Hepatocyte (in vitro differentiated cells): ENCODE results near the gene SYNPR. TPM values are rescaled to one million over a fixed set of nuclear protein-coding genes. Genes with fewer than 3 reads are reported as not detected.

ENCODE experiments used
- DNase-seq: peaks from one replicate; pipeline ENCODE4 v3.0.0-alpha.2; 2016; ENCODE audit warnings: low spot score
- H2AFZ ChIP-seq: fragments of 200-600 bp; sonication (generic); 2 replicates; pipeline ENCODE4 v1.6.0; 2016; ENCODE audit warnings: antibody characterized with exemption, mild to moderate bottlenecking
- H3K27ac ChIP-seq: fragments of 200-600 bp; sonication (generic); 2 replicates; pipeline ENCODE4 v1.5.1; 2016; ENCODE audit warnings: mild to moderate bottlenecking
- H3K27me3 ChIP-seq: fragments of 200-600 bp; sonication (generic); 2 replicates; pipeline ENCODE4 v1.6.1; 2016
- H3K36me3 ChIP-seq: fragments of 200-600 bp; sonication (generic); replicated peaks from 2 replicates; pipeline ENCODE4 v1.5.1; 2016; ENCODE audit warnings: low read depth; ENCODE audit not compliant: insufficient read depth
- H3K4me1 ChIP-seq: fragments of 200-600 bp; sonication (generic); 2 replicates; pipeline ENCODE4 v1.5.1; 2016; ENCODE audit warnings: mild to moderate bottlenecking, moderate library complexity; ENCODE audit not compliant: insufficient read depth
- H3K4me2 ChIP-seq: fragments of 200-600 bp; sonication (generic); 2 replicates; pipeline ENCODE4 v1.6.0; 2016
- H3K4me3 ChIP-seq: fragments of 200-600 bp; sonication (generic); 2 replicates; pipeline ENCODE4 v1.5.1; 2016; ENCODE audit warnings: mild to moderate bottlenecking
- H3K79me2 ChIP-seq: fragments of 200-600 bp; sonication (generic); 2 replicates; pipeline ENCODE4 v1.6.0; 2017; ENCODE audit warnings: mild to moderate bottlenecking
- H3K9me2 ChIP-seq: fragments of 200-600 bp; sonication (generic); replicated peaks from 2 replicates; pipeline ENCODE4 v1.6.0; 2017; ENCODE audit warnings: mild to moderate bottlenecking; ENCODE audit not compliant: insufficient read depth
- H3K9me3 ChIP-seq: fragments of 200-600 bp; sonication (generic); 2 replicates; pipeline ENCODE4 v1.5.1; 2016; ENCODE audit warnings: low read depth, mild to moderate bottlenecking
- H4K20me1 ChIP-seq: fragments of 200-600 bp; sonication (generic); 2 replicates; pipeline ENCODE4 v1.6.0; 2016; ENCODE audit warnings: mild to moderate bottlenecking; ENCODE audit not compliant: insufficient read depth, poor library complexity, severe bottlenecking
- EZH2 ChIP-seq: fragments of 200-600 bp; sonication (generic); IDR thresholded peaks from 2 replicates; pipeline ENCODE4 v1.6.1; 2016; ENCODE audit warnings: antibody characterized with exemption, mild to moderate bottlenecking, borderline replicate concordance
- EZH2phosphoT487 ChIP-seq: fragments of 200-600 bp; sonication (generic); IDR thresholded peaks from one replicate; pipeline ENCODE4 v1.6.1; 2018; ENCODE audit warnings: antibody characterized with exemption, mild to moderate bottlenecking, low read depth, moderate library complexity; ENCODE audit not compliant: unreplicated experiment, severe bottlenecking
- WGBS: methylation state at CpG from one replicate; pipeline ENCODE4 v1.1.6; 2016; ENCODE audit warnings: low lambda C conversion rate; ENCODE audit errors: missing lambda C conversion rate; 5-methylcytosine and 5-hydroxymethylcytosine counted together
- polyA plus RNA-seq: library from polyadenylated mRNA; unstranded; fragments of >200 nt; fragmentation: Nextera tagmentation; extraction: Ambion mirVana; gene quantifications from 2 replicates; pipeline ENCODE4 v1.2.1, GENCODE V29; 2016
- total RNA-seq: library from RNA; depleted of rRNA; stranded (reverse); fragments of >200 nt; gene quantifications from 2 replicates; pipeline ENCODE4 v1.2.3, GENCODE V29; 2014
- TF ChIP-seq, protein P1 (sequence below): fragments of 200-600 bp; sonication (generic); IDR thresholded peaks from 2 replicates; pipeline ENCODE4 v1.5.1; 2016; ENCODE audit warnings: antibody characterized with exemption, mild to moderate bottlenecking; ENCODE audit not compliant: poor library complexity

SYNPR gene
- total and polyA plus RNA-seq, 2 experiments from 2014 or later = 0.37 TPM; not detected in 1

DNA sequence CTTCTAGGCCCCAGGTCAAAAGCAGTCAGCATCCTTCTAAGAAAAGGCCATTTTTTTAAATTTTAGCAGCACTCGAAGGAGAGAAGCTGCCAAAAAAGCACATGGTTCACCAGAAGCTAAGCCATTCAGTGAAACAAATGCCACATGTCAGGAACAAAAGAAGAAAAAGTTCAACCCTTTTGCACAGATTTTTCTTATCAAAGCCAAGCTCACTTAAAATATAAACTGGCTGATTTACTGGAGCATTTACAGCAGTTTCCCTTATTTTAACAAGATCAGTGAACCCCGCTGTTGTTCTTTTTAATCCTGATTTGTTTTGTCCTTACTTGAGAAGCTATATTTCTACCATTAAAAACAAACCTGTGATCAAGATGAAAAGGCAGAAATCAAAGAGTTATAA is 46.5 kb upstream of the SYNPR start:
- Histone ChIP-seq H3K4me1 (no peaks in the 10 kb centered on the region), H3K27me3 (peaks cover 5% of the 10 kb centered on the region), H3K36me3 (no peaks in the 10 kb centered on the region), H3K4me3 (no peak overlapping the region), H3K4me2 (no peak overlapping the region), H4K20me1 (no peaks in the 10 kb centered on the region), H2AFZ (no peak overlapping the region), H3K27ac (no peak overlapping the region), H3K9me2 (no peaks in the 10 kb centered on the region), H3K79me2 (no peaks in the 10 kb centered on the region), H3K9me3 (no peaks in the 10 kb centered on the region)
- no peak for TF ChIP-seq EZH2phosphoT487
- TF ChIP-seq, protein P1, sequence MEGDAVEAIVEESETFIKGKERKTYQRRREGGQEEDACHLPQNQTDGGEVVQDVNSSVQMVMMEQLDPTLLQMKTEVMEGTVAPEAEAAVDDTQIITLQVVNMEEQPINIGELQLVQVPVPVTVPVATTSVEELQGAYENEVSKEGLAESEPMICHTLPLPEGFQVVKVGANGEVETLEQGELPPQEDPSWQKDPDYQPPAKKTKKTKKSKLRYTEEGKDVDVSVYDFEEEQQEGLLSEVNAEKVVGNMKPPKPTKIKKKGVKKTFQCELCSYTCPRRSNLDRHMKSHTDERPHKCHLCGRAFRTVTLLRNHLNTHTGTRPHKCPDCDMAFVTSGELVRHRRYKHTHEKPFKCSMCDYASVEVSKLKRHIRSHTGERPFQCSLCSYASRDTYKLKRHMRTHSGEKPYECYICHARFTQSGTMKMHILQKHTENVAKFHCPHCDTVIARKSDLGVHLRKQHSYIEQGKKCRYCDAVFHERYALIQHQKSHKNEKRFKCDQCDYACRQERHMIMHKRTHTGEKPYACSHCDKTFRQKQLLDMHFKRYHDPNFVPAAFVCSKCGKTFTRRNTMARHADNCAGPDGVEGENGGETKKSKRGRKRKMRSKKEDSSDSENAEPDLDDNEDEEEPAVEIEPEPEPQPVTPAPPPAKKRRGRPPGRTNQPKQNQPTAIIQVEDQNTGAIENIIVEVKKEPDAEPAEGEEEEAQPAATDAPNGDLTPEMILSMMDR = no peak
- TF ChIP-seq EZH2 = no peak
- WGBS = 56% methylated on average over 2 of the region's 2 CpGs
- no peak for DNase-seq

DNA sequence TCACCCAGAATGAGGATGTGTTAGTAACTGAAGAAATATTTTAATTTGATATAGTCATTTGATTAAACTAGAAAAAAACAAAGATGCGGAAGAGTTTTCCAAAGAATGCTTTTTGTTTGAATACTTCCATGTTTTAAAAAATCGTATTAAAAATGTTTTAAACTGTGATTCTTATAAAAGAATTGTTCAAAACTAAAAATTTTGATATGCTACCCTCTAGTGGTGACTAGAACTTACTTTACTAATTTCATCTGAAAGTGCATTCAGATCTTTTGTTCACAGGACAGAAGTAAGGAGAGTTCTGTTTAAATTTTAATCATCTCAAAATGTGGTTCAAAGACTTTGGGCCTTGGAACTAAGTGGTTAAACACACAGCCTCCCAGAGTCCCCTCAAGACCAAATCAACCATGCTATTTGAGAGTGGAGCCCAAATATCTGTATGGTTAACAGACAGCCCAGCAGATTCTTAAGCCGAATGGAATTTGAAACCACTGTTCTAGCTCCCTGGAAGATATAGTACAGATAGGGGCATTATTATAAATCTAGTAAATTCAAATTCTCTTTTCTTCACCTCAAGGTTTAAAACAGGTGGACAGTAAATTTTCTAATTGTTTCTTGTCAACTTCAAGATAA is 45.2 kb upstream of the SYNPR start:
- TF ChIP-seq EZH2 (no peak), EZH2phosphoT487 (no peak)
- TF ChIP-seq, protein P1 = peak; percentile 48
- Histone ChIP-seq H3K36me3 (no peaks in the 10 kb centered on the region), H3K79me2 (no peaks in the 10 kb centered on the region), H3K4me3 (no peak overlapping the region), H3K4me2 (no peak overlapping the region), H3K4me1 (no peaks in the 10 kb centered on the region), H3K9me2 (no peaks in the 10 kb centered on the region), H3K9me3 (no peaks in the 10 kb centered on the region), H3K27ac (no peak overlapping the region), H3K27me3 (no peaks in the 10 kb centered on the region), H4K20me1 (no peaks in the 10 kb centered on the region), H2AFZ (no peak overlapping the region)
- WGBS = 69% methylated on average over 3 of the region's 3 CpGs
- DNase-seq = peak; percentile 14

DNA sequence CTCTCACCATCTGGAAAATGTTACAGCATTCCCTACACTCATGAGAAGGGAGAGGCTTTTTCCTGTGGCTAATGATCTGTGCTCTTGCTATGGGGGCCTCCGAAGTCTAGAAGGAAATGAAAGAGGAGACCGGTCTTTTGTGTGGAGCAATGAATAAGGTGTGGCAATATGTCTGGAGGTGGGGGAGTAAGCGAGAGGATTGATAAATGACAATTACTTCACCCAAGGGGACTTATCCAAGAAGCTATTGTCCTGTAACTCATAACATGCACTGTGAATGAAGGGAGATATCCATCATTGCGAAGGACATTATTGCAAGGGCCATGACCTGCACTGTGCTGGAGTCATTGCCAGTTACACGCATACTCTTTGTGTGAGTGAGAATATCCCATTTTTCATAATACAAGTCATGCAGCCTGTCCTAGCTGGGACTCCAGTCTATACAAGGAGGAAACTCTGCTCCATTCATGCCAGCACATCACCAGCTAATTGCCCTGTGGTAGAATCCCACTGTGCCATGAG is 37.7 kb upstream of the SYNPR start:
- Histone ChIP-seq H2AFZ (no peak overlapping the region), H3K36me3 (no peaks in the 10 kb centered on the region), H3K9me3 (no peaks in the 10 kb centered on the region), H3K4me3 (no peak overlapping the region), H3K27ac (no peak overlapping the region), H3K9me2 (no peaks in the 10 kb centered on the region), H3K27me3 (peaks cover 4% of the 10 kb centered on the region), H4K20me1 (no peaks in the 10 kb centered on the region), H3K4me1 (no peaks in the 10 kb centered on the region), H3K79me2 (no peaks in the 10 kb centered on the region), H3K4me2 (no peak overlapping the region)
- WGBS = 80% methylated on average over 5 of the region's 5 CpGs
- no peak for DNase-seq
- TF ChIP-seq EZH2phosphoT487 (no peak), EZH2 (no peak)
- TF ChIP-seq, protein P1 = no peak
